ENCODE measurements around the gene COPS3. TPM values are rescaled to one million over a fixed set of nuclear protein-coding genes. Genes with fewer than 3 reads are reported as not detected.

Gene COPS3
- total RNA-seq (2021) (57.7 and 87.6 TPM in 2 replicates), Bru-seq, nascent RNA (percentile 92 among the genes with signal in this experiment), BruChase-seq, experiment 1, labeled RNA remaining after a 2-hour chase (percentile 73 among the genes with signal in this experiment), BruChase-seq, experiment 2, labeled RNA remaining after a 6-hour chase (percentile 89 among the genes with signal in this experiment)
- long read RNA-seq, transcript COPS3-201 (12 exons, 1,641 nt), result major isoform, 132 of 199 reads
- long read RNA-seq, partial matches to known transcripts, result 4 of 199 reads
- long read RNA-seq, other reads (novel, unspliced or antisense), result 63 of 199 reads

- Histone ChIP-seq H3K27me3 (ENCODE audit: insufficient read depth, low read depth) (no peaks in the 10 kb centered on the region), H3K9me2 (ENCODE audit: insufficient read depth) (no peaks in the 10 kb centered on the region), H3F3A (ENCODE audit: insufficient read depth, low read depth) (peaks cover 6% of the 10 kb centered on the region; the same call in 1 of the 2 replicates), H3K36me3 (ENCODE audit: low read depth) (0 out of 2 replicates have a peak, but pooled peaks cover 8% of the 10 kb centered on the region), H3K9me3 (ENCODE audit: insufficient read depth, low read depth) (no peaks in the 10 kb centered on the region), H3K79me2 (ENCODE audit: low read depth) (peaks cover 47% of the 10 kb centered on the region), H3K4me3 (peak within 1 kb of the TSS; percentile 87), H4K20me1 (ENCODE audit: insufficient read depth) (peaks cover 42% of the 10 kb centered on the region), H3K4me2 (peak within 1 kb of the TSS; percentile 79), H2AFZ (peak within 1 kb of the TSS; percentile 95), H3K4me1 (replicated peaks; ENCODE audit: insufficient read depth) (peaks cover 12% of the 10 kb centered on the region), H3K27ac (peak within 1 kb of the TSS; percentile 58)
- POLR2A ChIA-PET (ENCODE audit: unreplicated experiment), result interaction anchor here (0.6 to 0.7 kb wide), 3 partner anchors 32 to 311 kb away, joined by 4 to 7 read pairs (median 5); partner anchors contain the start of gene PEMT
- no peak for TF ChIP-seq CTCF (conservative IDR thresholded peaks at IDR 0.05)
- TF ChIP-seq EZH2 (IDR thresholded peaks at IDR 0.05; ENCODE audit: low read depth), result no peak
- intact Hi-C loops (cut with micrococcal nuclease; ENCODE audit: unreplicated experiment), result loop anchor here (1.0 to 5.0 kb wide), 2 partner anchors 22 to 901 kb away; partner anchors contain the start of genes ALKBH5 and NT5M
- CTCF ChIA-PET, result interaction anchor here (0.6 to 0.7 kb wide), 2 partner anchors 215 to 1082 kb away, joined by 3 to 17 read pairs; partner anchors contain the start of gene RASD1
- no TSS peak for BruUV-seq (replicated peaks)
- peak; percentile 94 to 95 for DNase-seq
Observed at GRCh38 chr17:17280613-17281549, at the start of gene COPS3. COPS3 (minus strand) TSS chr17:17281246; CDS start chr17:17281186, 60 bp downstream.

- Histone ChIP-seq H3K4me1 (replicated peaks; ENCODE audit: insufficient read depth) (no peaks in the 10 kb centered on the region), H3K36me3 (ENCODE audit: low read depth) (no peaks in the 10 kb centered on the region), H3K79me2 (ENCODE audit: low read depth) (no peaks in the 10 kb centered on the region), H3K9me2 (ENCODE audit: insufficient read depth) (no peaks in the 10 kb centered on the region), H4K20me1 (ENCODE audit: insufficient read depth) (no peaks in the 10 kb centered on the region), H3K4me2 (no peak overlapping the region), H2AFZ (no peak overlapping the region), H3K27me3 (ENCODE audit: insufficient read depth, low read depth) (no peaks in the 10 kb centered on the region), H3K4me3 (no peak overlapping the region), H3K27ac (no peak overlapping the region), H3F3A (ENCODE audit: insufficient read depth, low read depth) (peaks cover 6% of the 10 kb centered on the region; the same call in 1 of the 2 replicates), H3K9me3 (ENCODE audit: insufficient read depth, low read depth) (no peaks in the 10 kb centered on the region)
- BruUV-seq (replicated peaks), result no TSS peak
- POLR2A ChIA-PET (ENCODE audit: unreplicated experiment), result no interaction called here
- intact Hi-C loops (cut with micrococcal nuclease; ENCODE audit: unreplicated experiment), result no loop called here
- TF ChIP-seq CTCF (conservative IDR thresholded peaks at IDR 0.05) (no peak), EZH2 (IDR thresholded peaks at IDR 0.05; ENCODE audit: low read depth) (no peak)
- CTCF ChIA-PET, result no interaction called here
- DNase-seq, result no peak
Observed at GRCh38 chr17:17328251-17328650, 47.2 kb upstream of the COPS3 start.

- no TSS peak for BruUV-seq (replicated peaks)
- Histone ChIP-seq H3K27me3 (ENCODE audit: insufficient read depth, low read depth) (no peaks in the 10 kb centered on the region), H3K9me2 (ENCODE audit: insufficient read depth) (no peaks in the 10 kb centered on the region), H3K27ac (no peak overlapping the region), H3K36me3 (ENCODE audit: low read depth) (no peaks in the 10 kb centered on the region), H3K4me1 (replicated peaks; ENCODE audit: insufficient read depth) (no peaks in the 10 kb centered on the region), H3F3A (ENCODE audit: insufficient read depth, low read depth) (peaks cover 3% of the 10 kb centered on the region; the same call in 1 of the 2 replicates), H3K79me2 (ENCODE audit: low read depth) (no peaks in the 10 kb centered on the region), H3K4me3 (no peak overlapping the region), H2AFZ (no peak overlapping the region), H3K9me3 (ENCODE audit: insufficient read depth, low read depth) (no peaks in the 10 kb centered on the region), H4K20me1 (ENCODE audit: insufficient read depth) (no peaks in the 10 kb centered on the region), H3K4me2 (no peak overlapping the region)
- ChIA-PET CTCF (no interaction called here), POLR2A (ENCODE audit: unreplicated experiment) (no interaction called here)
- no peak for DNase-seq
- TF ChIP-seq EZH2 (IDR thresholded peaks at IDR 0.05; ENCODE audit: low read depth) (no peak), CTCF (conservative IDR thresholded peaks at IDR 0.05) (no peak)
- intact Hi-C loops (cut with micrococcal nuclease; ENCODE audit: unreplicated experiment), result no loop called here
Observed at GRCh38 chr17:17326275-17326875, 45.3 kb upstream of the COPS3 start.
